SK-N-MC (cell line): ENCODE measurements around the gene SCGB3A1.

Experiments used
- EZH2 ChIP-seq: fragments of 200-600 bp; sonication (generic); IDR thresholded peaks from one replicate; pipeline ENCODE4 v1.6.1; 2017; ENCODE audit warnings: antibody characterized with exemption
- FOXP2 ChIP-seq: optimal IDR thresholded peaks from 2 replicates; pipeline ENCODE3; 2011; ENCODE audit warnings: mild to moderate bottlenecking, moderate library complexity; ENCODE audit not compliant: insufficient read depth; ENCODE audit errors: extremely low read length, control extremely low read depth
- POLR2AphosphoS5 ChIP-seq: IDR thresholded peaks from 2 replicates; pipeline ENCODE4 v1.6.1; 2012; ENCODE audit warnings: mild to moderate bottlenecking, low read depth, low read length, borderline replicate concordance

DNA sequence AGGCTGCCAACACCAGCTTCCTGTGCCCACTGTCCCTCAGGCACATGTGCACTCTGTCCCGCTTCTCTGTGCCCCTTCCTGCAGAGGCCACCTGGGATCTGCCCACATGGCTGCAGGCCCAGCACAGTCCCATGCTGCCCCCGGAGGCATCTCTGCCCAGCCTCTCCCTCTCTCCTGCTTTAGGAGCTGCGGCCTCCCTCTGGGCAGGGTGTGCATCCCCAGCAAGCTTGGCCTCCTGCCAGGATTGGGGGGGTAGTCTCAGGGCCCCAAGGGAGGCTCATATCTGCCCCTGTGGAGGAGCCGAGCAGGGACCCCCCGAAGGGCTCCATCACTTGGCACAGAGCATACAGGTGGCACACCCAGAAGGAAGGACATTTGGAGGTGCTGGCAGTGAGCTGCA, 33.3 kb upstream of the SCGB3A1 start:
- no peak for TF ChIP-seq POLR2AphosphoS5
- no peak for TF ChIP-seq EZH2
- TF ChIP-seq FOXP2, result no peak
